Stomach (tissue), 4 donors: Measurements from ENCODE around the gene IPCEF1.

Source experiments
- CTCF ChIP-seq, 7 experiments: fragments of 450-650 bp in 4 of 7; fragments of 200-600 bp in 3 of 7; sonication (generic) in 3 of 7; IDR thresholded peaks; one replicate each; pipeline ENCODE4 v1.5.1; 2016 to 2019; ENCODE audit warnings: antibody characterized with exemption in 7 of 7, control low read depth in 2 of 7, mild to moderate bottlenecking in 1 of 7
- EP300 ChIP-seq: sonication (generic); formaldehyde crosslinking; IDR thresholded peaks from one replicate; pipeline ENCODE4 v1.6.1; 2017; ENCODE audit warnings: antibody characterized with exemption
- POLR2A ChIP-seq, 4 donors: fragments of 450-650 bp; IDR thresholded peaks; one replicate each; pipeline ENCODE4 v1.6.1; 2016; ENCODE audit warnings: antibody characterized with exemption in 4 of 4, control low read depth in 2 of 4, mild to moderate bottlenecking in 1 of 4, moderate library complexity in 1 of 4

DNA sequence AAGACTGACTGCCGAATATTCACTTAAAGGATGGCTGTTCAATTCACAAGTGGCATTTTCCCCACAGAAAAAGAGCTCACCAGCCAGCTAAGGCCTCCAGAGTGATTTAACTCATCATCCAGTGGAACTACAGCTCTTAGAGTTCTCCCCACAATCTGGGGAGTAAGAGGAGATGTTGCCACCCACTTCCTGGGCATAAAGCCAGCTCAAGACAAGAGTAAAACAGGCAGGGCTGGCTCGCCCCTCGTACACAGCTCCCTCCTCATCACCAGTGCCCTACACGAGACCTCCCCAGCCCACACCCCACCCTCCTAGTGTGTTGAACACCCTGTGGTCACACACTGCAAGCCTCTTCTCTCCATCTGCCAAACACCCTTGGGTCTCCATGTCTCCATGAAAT, 47.2 kb upstream of the IPCEF1 start:
- TF ChIP-seq CTCF (IDR thresholded peaks at IDR 0.05) (no peak), POLR2A (IDR thresholded peaks at IDR 0.05) (no peak), EP300 (no peak)
